Ovary (tissue), 9 donors: Measurements from ENCODE around the gene HLA-DMB. TPM values are rescaled to one million over a fixed set of nuclear protein-coding genes. Genes with fewer than 3 reads are reported as not detected.

Experiments used
- DNase-seq, 5 donors: peaks; one replicate each; pipeline ENCODE4 v3.0.0-alpha.2; 2019 to 2020
- H3K27ac ChIP-seq, 2 donors: fragments of 200-600 bp; one replicate each; pipeline versions ENCODE4 v1.5.1 to v1.8.0; 2019 to 2022
- H3K27me3 ChIP-seq: fragments of 200-600 bp; one replicate; pipeline ENCODE4 v1.8.0; 2022
- H3K36me3 ChIP-seq: fragments of 200-600 bp; sonication (generic); one replicate; pipeline ENCODE4 v1.5.1; 2019
- H3K4me1 ChIP-seq: one replicate; pipeline ENCODE4 v1.8.1; 2013; ENCODE audit warnings: mild to moderate bottlenecking, moderate library complexity; ENCODE audit not compliant: insufficient read depth
- H3K4me3 ChIP-seq: fragments of 200-600 bp; sonication (generic); one replicate; pipeline ENCODE4 v1.5.1; 2017
- H3K9me3 ChIP-seq, 2 donors: fragments of 200-600 bp in 1 of 2; sonication (generic) in 1 of 2; one replicate each; pipeline versions ENCODE4 v1.5.1 to v1.8.1; 2013 to 2019; ENCODE audit warnings: mild to moderate bottlenecking in 1 of 2, moderate library complexity in 1 of 2
- CTCF ChIP-seq, 3 donors: fragments of 450-650 bp in 2 of 3; fragments of 200-600 bp in 1 of 3; IDR thresholded peaks; one replicate each; pipeline versions ENCODE4 v1.5.1 to v1.8.0; 2016 to 2022; ENCODE audit warnings: antibody characterized with exemption in 3 of 3, mild to moderate bottlenecking in 1 of 3
- EP300 ChIP-seq: sonication (generic); formaldehyde crosslinking; IDR thresholded peaks from one replicate; pipeline ENCODE4 v1.6.1; 2017; ENCODE audit warnings: antibody characterized with exemption
- POLR2A ChIP-seq: fragments of 450-650 bp; IDR thresholded peaks from one replicate; pipeline ENCODE4 v1.6.1; 2017; ENCODE audit warnings: antibody characterized with exemption, mild to moderate bottlenecking, moderate library complexity
- WGBS, 3 donors: extraction: QIAGEN DNeasy Blood & Tissue Kit in 1 of 3; methylation state at CpG; one replicate each; pipeline versions ENCODE4 v1.1.5 to v1.1.7; 2013 to 2017; 5-methylcytosine and 5-hydroxymethylcytosine counted together
- intact Hi-C, 4 donors: fragments of 100-400 bp; cut with DNase I; formaldehyde crosslinking; loops; one replicate each; pipeline versions ENCODE4 v1.11.0 to v1.15.1; 2022 to 2023
- polyA plus RNA-seq, 2 donors: library from polyadenylated mRNA; stranded (reverse); fragments of 200-250 nt in 1 of 2; fragments of 350-450 nt in 1 of 2; fragmentation: Illumina TruSeq in 1 of 2; extraction: RNeasy Lipid Tissue Mini Kit (QIAGEN cat#74804) in 1 of 2; gene quantifications; one replicate each; pipeline ENCODE4 v1.2.3, GENCODE V29; 2013 to 2014
- total RNA-seq, 7 donors: library from RNA; depleted of rRNA in 2 of 7; stranded (reverse); fragments of >200 nt in 2 of 7; fragmentation: NEBNext Ultra II Directional in 3 of 7; extraction: Animal tissue kit (Norgen Biotek cat#: 25700) in 3 of 7; gene quantifications; one replicate each; pipeline versions ENCODE4 v1.1.0 to v1.2.4, GENCODE V29; 2016 to 2023
- donor health status: DM: no; HTN: no; CAD: no; lungs with moderate emphysema.
- donor health status: DM: no; HTN: no; CAD: no.
- donor health status: Bipolar disorder and iron deficiency.
- donor health status: DM: yes; HTN: yes; CAD: no.
- donor health status: DM: no; HTN: no; CAD: no.
- donor health status: DM: yes; HTN: yes; CAD: no.

Gene HLA-DMB
- total and polyA plus RNA-seq, 9 donors, result 4.3 to 70.0 (median 12.0) TPM

DNA sequence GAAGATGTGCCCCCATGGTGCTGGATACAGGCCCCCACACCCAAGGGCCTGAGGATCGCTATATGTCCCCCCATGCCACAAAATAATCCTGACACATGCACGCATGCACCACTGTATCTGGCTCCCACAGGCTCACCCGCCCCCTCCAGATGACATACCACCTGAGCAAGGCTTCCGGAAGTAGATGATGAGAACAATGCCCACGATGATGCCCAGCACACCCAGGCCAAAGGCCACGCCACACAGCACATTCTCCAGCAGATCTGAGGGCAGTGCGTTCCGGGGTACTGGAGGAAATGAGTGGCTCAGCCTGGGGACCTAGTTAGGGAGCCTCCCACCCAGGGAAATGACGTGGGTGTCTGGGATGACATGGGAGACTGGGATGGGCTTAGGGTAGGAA lies 8.3 kb upstream of the HLA-DMB start:
- Histone ChIP-seq H3K4me3 (no peak overlapping the region), H3K9me3 (peaks cover 0 to 8% of the 10 kb centered on the region in 2 donors), H3K4me1 (peaks cover 2% of the 10 kb centered on the region), H3K27ac (no peak overlapping the region), H3K36me3 (no peaks in the 10 kb centered on the region), H3K27me3 (no peaks in the 10 kb centered on the region)
- no peak for TF ChIP-seq EP300
- no peak for TF ChIP-seq CTCF (IDR thresholded peaks at IDR 0.05)
- no peak for TF ChIP-seq POLR2A
- DNase-seq, result no peak
- intact Hi-C loops, result no loop called here
- 82 to 92% (median 91%) methylated on average over 9 of the region's 9 CpGs for WGBS, 3 donors

DNA sequence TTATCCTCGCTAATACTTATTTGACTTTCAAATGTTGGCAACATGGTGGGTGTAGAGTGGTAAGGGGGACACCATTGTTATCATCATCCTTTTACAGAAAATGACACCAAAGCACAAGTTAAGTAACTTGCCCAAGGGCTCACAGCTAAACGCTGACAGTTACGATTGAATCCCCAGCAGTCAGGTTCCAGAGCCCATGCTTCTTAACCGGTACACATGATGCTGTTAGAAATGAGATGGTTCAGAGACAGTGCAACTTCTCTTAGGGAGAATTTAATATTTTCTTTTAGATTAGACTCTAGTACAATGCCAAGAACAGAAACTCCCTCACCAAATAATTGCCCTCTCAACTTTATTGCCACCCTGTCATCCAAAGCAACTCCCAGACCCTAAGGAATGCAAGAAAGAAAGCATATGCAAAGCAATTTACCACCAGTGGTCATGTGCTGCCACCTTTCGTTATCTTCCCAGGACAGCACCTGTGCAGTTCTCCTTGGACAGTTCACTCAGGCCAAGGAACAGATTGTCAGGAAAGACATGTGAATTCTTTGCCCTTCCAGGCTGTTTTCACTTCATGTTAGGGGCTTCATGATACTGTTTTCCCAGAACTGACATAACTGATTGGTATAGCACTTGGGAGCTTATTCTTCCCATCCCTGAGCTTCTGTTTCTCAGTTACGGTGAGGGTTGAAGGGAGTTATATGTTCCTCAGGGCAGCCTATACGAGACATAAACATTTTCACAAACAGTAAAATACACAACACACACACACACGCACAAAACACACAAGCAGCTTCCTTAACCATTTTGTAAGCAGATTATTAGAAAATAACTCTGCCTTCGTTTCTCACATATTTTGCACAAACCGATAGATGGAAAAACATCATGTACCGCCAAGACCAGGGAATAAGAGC lies 7.0 kb upstream of the HLA-DMB start:
- Histone ChIP-seq H3K27ac (no peak overlapping the region), H3K4me1 (no peaks in the 10 kb centered on the region), H3K9me3 (peaks cover 0 to 8% of the 10 kb centered on the region in 2 donors), H3K36me3 (no peaks in the 10 kb centered on the region), H3K4me3 (no peak overlapping the region), H3K27me3 (no peaks in the 10 kb centered on the region)
- TF ChIP-seq CTCF (IDR thresholded peaks at IDR 0.05) (peak in 2 of 3 donors; percentile 11 to 13), EP300 (no peak), POLR2A (no peak)
- WGBS, 3 donors, result 41 to 60% (median 49%) methylated on average over 11 of the region's 11 CpGs
- no peak for DNase-seq
- intact Hi-C loops, result no loop called here

DNA sequence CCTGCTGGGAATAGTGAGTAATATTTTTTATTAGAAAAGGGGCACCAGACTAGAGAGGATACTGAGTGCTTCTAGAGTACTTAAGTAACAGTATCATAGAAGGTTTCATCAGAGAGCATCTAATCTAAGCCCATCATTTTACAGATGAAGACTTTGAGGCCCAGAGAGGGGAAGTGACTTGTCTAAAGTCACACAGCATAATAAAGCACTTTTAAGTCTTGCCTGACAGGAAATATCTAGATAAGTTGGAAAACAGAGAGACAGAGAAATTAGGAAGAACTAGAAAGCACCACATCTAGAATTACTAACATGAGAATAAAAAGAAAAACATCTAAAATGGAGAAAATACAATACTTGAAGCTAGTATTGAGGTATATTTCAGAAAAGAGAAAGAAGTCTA lies 6.1 kb upstream of the HLA-DMB start:
- no peak overlapping the region for H3K4me3 ChIP-seq
- H3K36me3 ChIP-seq, result no peaks in the 10 kb centered on the region
- intact Hi-C loops, result no loop called here
- TF ChIP-seq POLR2A (no peak), EP300 (no peak), CTCF (IDR thresholded peaks at IDR 0.05) (no peak)
- no peaks in the 10 kb centered on the region for H3K4me1 ChIP-seq
- no peak for DNase-seq
- no peaks in the 10 kb centered on the region for H3K27me3 ChIP-seq
- no peak overlapping the region for H3K27ac ChIP-seq
- H3K9me3 ChIP-seq, result peaks cover 0 to 8% of the 10 kb centered on the region in 2 donors

GRCh38 chr6:32945953-32946352 lies 5.1 kb upstream of the HLA-DMB start:
- no peak overlapping the region for H3K27ac ChIP-seq
- no peaks in the 10 kb centered on the region for H3K27me3 ChIP-seq

More at GRCh38 chr6:32945953-32946352, 5.1 kb upstream of the HLA-DMB start:
- Histone ChIP-seq H3K9me3 (peaks cover 0 to 8% of the 10 kb centered on the region in 2 donors), H3K36me3 (no peaks in the 10 kb centered on the region), H3K4me1 (no peaks in the 10 kb centered on the region), H3K4me3 (no peak overlapping the region)
- DNase-seq, result no peak
- no peak for TF ChIP-seq EP300
- no peak for TF ChIP-seq POLR2A
- no peak for TF ChIP-seq CTCF (IDR thresholded peaks at IDR 0.05)
- intact Hi-C loops, result no loop called here
